ENCODE results near the gene ACSM3. TPM values are rescaled to one million over a fixed set of nuclear protein-coding genes. Genes with fewer than 3 reads are reported as not detected.

The ACSM3 gene, protein sequence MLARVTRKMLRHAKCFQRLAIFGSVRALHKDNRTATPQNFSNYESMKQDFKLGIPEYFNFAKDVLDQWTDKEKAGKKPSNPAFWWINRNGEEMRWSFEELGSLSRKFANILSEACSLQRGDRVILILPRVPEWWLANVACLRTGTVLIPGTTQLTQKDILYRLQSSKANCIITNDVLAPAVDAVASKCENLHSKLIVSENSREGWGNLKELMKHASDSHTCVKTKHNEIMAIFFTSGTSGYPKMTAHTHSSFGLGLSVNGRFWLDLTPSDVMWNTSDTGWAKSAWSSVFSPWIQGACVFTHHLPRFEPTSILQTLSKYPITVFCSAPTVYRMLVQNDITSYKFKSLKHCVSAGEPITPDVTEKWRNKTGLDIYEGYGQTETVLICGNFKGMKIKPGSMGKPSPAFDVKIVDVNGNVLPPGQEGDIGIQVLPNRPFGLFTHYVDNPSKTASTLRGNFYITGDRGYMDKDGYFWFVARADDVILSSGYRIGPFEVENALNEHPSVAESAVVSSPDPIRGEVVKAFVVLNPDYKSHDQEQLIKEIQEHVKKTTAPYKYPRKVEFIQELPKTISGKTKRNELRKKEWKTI
- 0.58 and 2.5 TPM in 2 replicates for total RNA-seq

DNA sequence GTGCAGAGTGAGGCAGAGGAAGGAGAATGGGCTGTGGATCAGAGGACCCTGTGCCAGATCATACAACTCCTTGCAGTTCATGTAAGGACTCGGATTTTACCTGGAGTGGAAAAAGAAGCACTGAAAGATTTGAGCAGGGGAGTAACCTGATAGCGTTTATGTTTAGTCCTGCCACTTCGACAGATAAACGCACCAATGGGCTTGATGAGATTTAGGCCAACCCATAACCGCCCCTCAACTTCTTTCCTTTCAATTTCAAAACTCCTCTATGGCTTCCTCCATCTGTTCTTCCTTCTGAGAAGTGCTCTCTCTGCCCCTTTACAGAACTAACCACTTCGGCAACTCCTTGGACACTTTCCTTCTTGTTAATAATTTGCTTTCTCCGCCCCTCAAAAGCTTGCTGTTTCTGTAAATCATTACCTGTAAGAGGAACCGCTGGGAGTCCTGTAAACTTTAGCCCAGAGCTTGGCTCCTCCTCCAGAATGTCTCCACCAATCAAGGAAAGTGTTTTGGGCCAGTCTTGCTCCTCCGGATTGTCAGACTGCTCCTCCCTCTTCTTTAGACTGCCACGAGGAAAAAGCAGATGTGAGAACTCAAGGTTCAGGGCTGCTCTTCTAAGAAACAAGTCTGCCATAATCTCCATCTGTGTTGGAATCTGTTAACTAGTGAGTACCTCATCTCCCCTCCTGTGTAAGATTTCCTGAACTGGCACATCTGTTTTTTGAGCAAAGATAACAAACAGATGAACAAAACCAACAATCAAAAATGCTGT is at the start of gene ACSM3:
Gene ACSM3 (plus strand): TSS at position 554 of the 772 bp plus-strand sequence. CDS start 6,021 bp downstream, outside the sequence.

DNA sequence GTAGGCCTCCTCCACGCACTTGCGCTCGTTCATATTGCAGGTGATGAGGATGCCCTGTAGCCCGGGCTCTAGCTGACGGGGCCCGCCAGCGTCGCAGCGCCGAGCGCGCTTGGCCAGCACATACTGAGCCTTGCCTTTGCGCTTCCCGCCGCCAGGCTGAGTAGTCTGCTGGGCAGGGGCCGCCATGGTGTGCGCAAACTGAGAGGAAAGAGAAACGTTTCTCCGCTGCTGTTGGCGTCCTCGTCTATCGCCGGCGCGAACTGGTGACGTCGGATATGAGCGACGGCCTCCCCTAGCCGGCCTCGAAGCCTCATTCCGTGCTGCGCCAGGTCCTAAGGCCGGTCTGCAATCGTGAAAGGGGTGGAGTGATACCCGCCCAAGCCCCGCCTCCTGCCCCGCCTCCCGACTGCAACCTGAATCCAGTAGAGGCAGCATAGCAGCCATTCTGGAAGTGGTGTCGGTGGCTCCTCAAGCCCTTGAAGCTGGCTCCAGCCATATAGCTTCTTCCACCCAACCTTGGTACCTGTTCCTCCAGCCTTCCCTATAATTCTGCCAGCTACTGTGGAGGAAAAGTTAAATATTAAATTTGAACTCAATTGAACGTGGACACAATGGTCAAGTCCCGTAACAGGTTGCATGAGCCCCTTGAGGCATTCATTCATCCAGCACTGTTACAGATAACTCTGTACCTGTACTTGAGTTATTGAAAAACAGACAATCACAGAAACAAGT is 22.1 kb upstream of the ACSM3 start, which contains the start of gene THUMPD1:
Gene THUMPD1 (minus strand): TSS at position 265 of the 732 bp plus-strand sequence. CDS start 79 bp downstream, at position 186.

GRCh38 chr16:20806168-20807050 is 42.6 kb downstream of the ACSM3 start, which contains the start of the genes ERI2 and REXO5:
TSS of gene ERI2 (minus strand) at chr16:20806472. CDS start at chr16:20806430, 42 bp downstream.
TSS of gene REXO5 (plus strand) at chr16:20806527. CDS start at chr16:20806954, 427 bp downstream.

Other genes starting within 250 kb of the ACSM3 start
- under 0.01 TPM in 1 of 2 replicates, not detected in the other for gene ACSM2B, start 187.6 kb upstream of the ACSM3 start, total RNA-seq
- under 0.01 TPM in 1 of 2 replicates, not detected in the other for gene ACSM1, start 66.3 kb upstream of the ACSM3 start, total RNA-seq
- gene THUMPD1, start 22.2 kb upstream of the ACSM3 start, total RNA-seq, result 83.7 and 93.9 TPM in 2 replicates
- 18.0 and 49.3 TPM in 2 replicates for gene ERI2, start 42.5 kb downstream of the ACSM3 start, total RNA-seq
- 5.4 and 9.6 TPM in 2 replicates for gene REXO5, start 42.5 kb downstream of the ACSM3 start, total RNA-seq
- 38.3 and 43.5 TPM in 2 replicates for gene DCUN1D3, start 136.3 kb downstream of the ACSM3 start, total RNA-seq
- 53.5 and 75.3 TPM in 2 replicates for gene LYRM1, start 136.8 kb downstream of the ACSM3 start, total RNA-seq